MCF 10A (cell line): ENCODE measurements around the gene GLIS1. TPM values are rescaled to one million over a fixed set of nuclear protein-coding genes. Genes with fewer than 3 reads are reported as not detected.

Experiments used
- BruUV-seq: library from RNA; stranded (reverse); fragments of 400-500 nt; replicated peaks from 2 replicates; lab custom pipeline; 2021; lab: Mats Ljungman, UMichigan
- CTCF ChIA-PET: fragments of 300-600 bp; sonication (Branson Sonifier 250); formaldehyde crosslinking; extraction: SDS; loops from one replicate; lab custom pipeline; 2021; ENCODE audit warnings: antibody characterized with exemption, inconsistent platforms; lab: Yijun Ruan, JAX
- POLR2A ChIA-PET: fragments of 300-600, 350-650 bp; sonication (Branson Sonifier 250); formaldehyde crosslinking; extraction: SDS; loops from one replicate; lab custom pipeline; 2020; ENCODE audit warnings: antibody characterized with exemption, inconsistent platforms; lab: Yijun Ruan, JAX
- DNase-seq: peaks from one replicate; pipeline ENCODE4 v3.0.0-alpha.2; 2018; ENCODE audit not compliant: unreplicated experiment
- H3K27ac Mint-ChIP-seq: one replicate; pipeline ENCODE4 v1.8.0; 2022; ENCODE audit warnings: mild to moderate bottlenecking, low read depth, mixed read lengths; ENCODE audit not compliant: unreplicated experiment
- H3K27me3 Mint-ChIP-seq: one replicate; pipeline ENCODE4 v1.8.0; 2022; ENCODE audit warnings: mixed read lengths; ENCODE audit not compliant: insufficient read depth, unreplicated experiment
- H3K36me3 Mint-ChIP-seq: one replicate; pipeline ENCODE4 v1.8.0; 2022; ENCODE audit warnings: mild to moderate bottlenecking, moderate library complexity, mixed read lengths; ENCODE audit not compliant: insufficient read depth, unreplicated experiment
- H3K4me1 Mint-ChIP-seq: one replicate; pipeline ENCODE4 v1.8.0; 2022; ENCODE audit warnings: mixed read lengths; ENCODE audit not compliant: insufficient read depth, unreplicated experiment
- H3K4me3 Mint-ChIP-seq: one replicate; pipeline ENCODE4 v1.8.0; 2022; ENCODE audit warnings: mild to moderate bottlenecking, moderate library complexity, mixed read lengths; ENCODE audit not compliant: unreplicated experiment
- H3K9me3 Mint-ChIP-seq: one replicate; pipeline ENCODE4 v1.8.0; 2022; ENCODE audit warnings: mixed read lengths; ENCODE audit not compliant: unreplicated experiment
- CTCF ChIP-seq: fragments of 200-600 bp; IDR thresholded peaks from one replicate; pipeline ENCODE4 v1.8.0; 2022; ENCODE audit warnings: antibody characterized with exemption, mild to moderate bottlenecking; ENCODE audit not compliant: unreplicated experiment
- intact Hi-C: fragments of 100-400 bp; cut with micrococcal nuclease; formaldehyde crosslinking; loops from 2 replicates; pipeline ENCODE4 v1.14.1; 2022
- total RNA-seq: library from RNA; stranded (reverse); gene quantifications from 2 replicates; pipeline ENCODE4 v1.2.3, GENCODE V29; 2022

Gene GLIS1
- total RNA-seq, 1 experiment from 2014 or later = 0.93 TPM

- no peak for TF ChIP-seq CTCF
- H3K9me3 Mint-ChIP-seq = no peaks in the 10 kb centered on the region
- no peaks in the 10 kb centered on the region for H3K4me1 Mint-ChIP-seq
- no peaks in the 10 kb centered on the region for H3K36me3 Mint-ChIP-seq
- H3K27me3 Mint-ChIP-seq = no peaks in the 10 kb centered on the region
- no peak overlapping the region for H3K4me3 Mint-ChIP-seq
- BruUV-seq = no TSS peak
- intact Hi-C loops = no loop called here
- DNase-seq = no peak
- ChIA-PET POLR2A (no interaction called here), CTCF (no interaction called here)
- H3K27ac Mint-ChIP-seq = no peak overlapping the region
Measured at GRCh38 chr1:53621144-53621543, 117.8 kb downstream of the GLIS1 start.

- CTCF ChIA-PET = no interaction called here
- intact Hi-C loops = no loop called here
- POLR2A ChIA-PET = interaction anchor here (0.7 kb wide), 1 partner anchor 43 kb away, joined by 3 read pairs; no protein-coding TSS in a partner anchor
- no TSS peak for BruUV-seq
- TF ChIP-seq CTCF = no peak
- Mint-ChIP-seq H3K36me3 (no peaks in the 10 kb centered on the region), H3K27ac (no peak overlapping the region), H3K9me3 (no peaks in the 10 kb centered on the region), H3K4me3 (no peak overlapping the region), H3K27me3 (no peaks in the 10 kb centered on the region), H3K4me1 (no peaks in the 10 kb centered on the region)
- no peak for DNase-seq
Measured at GRCh38 chr1:53620061-53620855, 118.7 kb downstream of the GLIS1 start.

GRCh38 chr1:53619367-53620060, 119.5 kb downstream of the GLIS1 start:
- H3K4me3 Mint-ChIP-seq = no peak overlapping the region
- no peaks in the 10 kb centered on the region for H3K36me3 Mint-ChIP-seq
- CTCF ChIA-PET = no interaction called here
- no peak for TF ChIP-seq CTCF
- BruUV-seq = no TSS peak
- POLR2A ChIA-PET = interaction anchor here (0.7 kb wide), 1 partner anchor 42 kb away, joined by 3 read pairs; no protein-coding TSS in a partner anchor
- H3K27me3 Mint-ChIP-seq = no peaks in the 10 kb centered on the region
- no peaks in the 10 kb centered on the region for H3K9me3 Mint-ChIP-seq
- intact Hi-C loops = no loop called here
- no peak for DNase-seq
- H3K27ac Mint-ChIP-seq = no peak overlapping the region
- H3K4me1 Mint-ChIP-seq = no peaks in the 10 kb centered on the region
